ENCODE measurements around the gene ANKRD31. TPM values are rescaled to one million over a fixed set of nuclear protein-coding genes. Genes with fewer than 3 reads are reported as not detected.

ANKRD31 gene
- total RNA-seq, 1 experiment from 2014 or later = 0.15 TPM

- intact Hi-C loops (cut with micrococcal nuclease; ENCODE audit: unreplicated experiment) = no loop called here
- Histone ChIP-seq H3K27ac (ENCODE audit: low read depth, low read length, poor library complexity, severe bottlenecking) (no peak overlapping the region), H3K4me3 (ENCODE audit: low read depth, low read length, poor library complexity, severe bottlenecking) (no peak overlapping the region), H3K27me3 (replicated peaks; ENCODE audit: insufficient read depth, low read depth, low read length, poor library complexity) (no peaks in the 10 kb centered on the region), H3K9me3 (ENCODE audit: low read depth, low read length, poor library complexity, severe bottlenecking) (no peaks in the 10 kb centered on the region), H3K4me1 (ENCODE audit: insufficient read depth, low read length, poor library complexity, severe bottlenecking) (no peaks in the 10 kb centered on the region), H3K36me3 (ENCODE audit: insufficient read depth, low read length, poor library complexity, severe bottlenecking) (no peaks in the 10 kb centered on the region)
- TF ChIP-seq, protein P1, sequence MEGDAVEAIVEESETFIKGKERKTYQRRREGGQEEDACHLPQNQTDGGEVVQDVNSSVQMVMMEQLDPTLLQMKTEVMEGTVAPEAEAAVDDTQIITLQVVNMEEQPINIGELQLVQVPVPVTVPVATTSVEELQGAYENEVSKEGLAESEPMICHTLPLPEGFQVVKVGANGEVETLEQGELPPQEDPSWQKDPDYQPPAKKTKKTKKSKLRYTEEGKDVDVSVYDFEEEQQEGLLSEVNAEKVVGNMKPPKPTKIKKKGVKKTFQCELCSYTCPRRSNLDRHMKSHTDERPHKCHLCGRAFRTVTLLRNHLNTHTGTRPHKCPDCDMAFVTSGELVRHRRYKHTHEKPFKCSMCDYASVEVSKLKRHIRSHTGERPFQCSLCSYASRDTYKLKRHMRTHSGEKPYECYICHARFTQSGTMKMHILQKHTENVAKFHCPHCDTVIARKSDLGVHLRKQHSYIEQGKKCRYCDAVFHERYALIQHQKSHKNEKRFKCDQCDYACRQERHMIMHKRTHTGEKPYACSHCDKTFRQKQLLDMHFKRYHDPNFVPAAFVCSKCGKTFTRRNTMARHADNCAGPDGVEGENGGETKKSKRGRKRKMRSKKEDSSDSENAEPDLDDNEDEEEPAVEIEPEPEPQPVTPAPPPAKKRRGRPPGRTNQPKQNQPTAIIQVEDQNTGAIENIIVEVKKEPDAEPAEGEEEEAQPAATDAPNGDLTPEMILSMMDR (conservative IDR thresholded peaks at IDR 0.05; ENCODE audit: low read depth, low read length) = no peak
- no peak for TF ChIP-seq EZH2 (IDR thresholded peaks at IDR 0.05; ENCODE audit: borderline replicate concordance, low read depth, low read length, poor library complexity, severe bottlenecking)
- no peak for DNase-seq (ENCODE audit: low spot score)
- ChIA-PET POLR2A (ENCODE audit: low non-redundant PET) (interaction anchor here (0.6 kb wide), 1 partner anchor 40 kb away, joined by 3 read pairs; no protein-coding TSS in a partner anchor), CTCF (no interaction called here)
- no TSS peak for BruUV-seq (replicated peaks)
Observed at GRCh38 chr5:75242067-75242466, 5.4 kb upstream of the ANKRD31 start.

DNA sequence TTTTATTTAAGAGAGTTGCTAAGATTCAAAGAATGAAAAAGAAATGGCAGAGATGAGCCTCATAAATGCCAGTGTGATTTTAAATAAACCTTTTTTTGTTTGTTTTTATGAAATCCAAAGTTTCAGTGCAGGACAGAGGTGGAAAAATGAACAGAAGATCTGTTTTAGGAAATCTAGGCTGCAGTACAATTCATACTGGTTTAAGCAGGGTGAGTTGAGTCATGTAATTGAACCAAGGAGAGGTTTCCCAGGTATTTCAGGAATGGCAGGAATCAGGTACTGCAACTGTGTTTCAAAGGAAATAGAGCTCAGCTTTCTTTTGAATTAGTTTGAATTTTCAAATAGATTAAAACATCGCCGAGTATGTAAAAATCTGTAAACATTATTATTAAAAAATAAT, 3.0 kb upstream of the ANKRD31 start:
- no peak overlapping the region for H3K4me3 ChIP-seq (ENCODE audit: low read depth, low read length, poor library complexity, severe bottlenecking)
- H3K36me3 ChIP-seq (ENCODE audit: insufficient read depth, low read length, poor library complexity, severe bottlenecking) = no peaks in the 10 kb centered on the region
- intact Hi-C loops (cut with micrococcal nuclease; ENCODE audit: unreplicated experiment) = loop anchor here (5.0 kb wide), 1 partner anchor 192 kb away; no protein-coding TSS in a partner anchor
- TF ChIP-seq, protein P1 (conservative IDR thresholded peaks at IDR 0.05; ENCODE audit: low read depth, low read length) = no peak
- TF ChIP-seq EZH2 (IDR thresholded peaks at IDR 0.05; ENCODE audit: borderline replicate concordance, low read depth, low read length, poor library complexity, severe bottlenecking) = no peak
- DNase-seq (ENCODE audit: low spot score) = no peak
- BruUV-seq (replicated peaks) = no TSS peak
- CTCF ChIA-PET = no interaction called here
- H3K9me3 ChIP-seq (ENCODE audit: low read depth, low read length, poor library complexity, severe bottlenecking) = no peaks in the 10 kb centered on the region
- no peaks in the 10 kb centered on the region for H3K27me3 ChIP-seq (replicated peaks; ENCODE audit: insufficient read depth, low read depth, low read length, poor library complexity)
- H3K4me1 ChIP-seq (ENCODE audit: insufficient read depth, low read length, poor library complexity, severe bottlenecking) = no peaks in the 10 kb centered on the region
- H3K27ac ChIP-seq (ENCODE audit: low read depth, low read length, poor library complexity, severe bottlenecking) = no peak overlapping the region
- POLR2A ChIA-PET (ENCODE audit: low non-redundant PET) = no interaction called here

GRCh38 chr5:75235711-75236110, 967 bp downstream of the ANKRD31 start:
- POLR2A ChIA-PET (ENCODE audit: low non-redundant PET) = no interaction called here

More at GRCh38 chr5:75235711-75236110, 967 bp downstream of the ANKRD31 start:
- intact Hi-C loops (cut with micrococcal nuclease; ENCODE audit: unreplicated experiment) = loop anchor here (5.0 kb wide), 1 partner anchor 188 kb away; no protein-coding TSS in a partner anchor
- Histone ChIP-seq H3K4me3 (ENCODE audit: low read depth, low read length, poor library complexity, severe bottlenecking) (no peak overlapping the region), H3K9me3 (ENCODE audit: low read depth, low read length, poor library complexity, severe bottlenecking) (no peaks in the 10 kb centered on the region), H3K27me3 (replicated peaks; ENCODE audit: insufficient read depth, low read depth, low read length, poor library complexity) (no peaks in the 10 kb centered on the region), H3K4me1 (ENCODE audit: insufficient read depth, low read length, poor library complexity, severe bottlenecking) (no peaks in the 10 kb centered on the region), H3K36me3 (ENCODE audit: insufficient read depth, low read length, poor library complexity, severe bottlenecking) (no peaks in the 10 kb centered on the region), H3K27ac (ENCODE audit: low read depth, low read length, poor library complexity, severe bottlenecking) (no peak overlapping the region)
- TF ChIP-seq, protein P1 (conservative IDR thresholded peaks at IDR 0.05; ENCODE audit: low read depth, low read length) = no peak
- TF ChIP-seq EZH2 (IDR thresholded peaks at IDR 0.05; ENCODE audit: borderline replicate concordance, low read depth, low read length, poor library complexity, severe bottlenecking) = no peak
- CTCF ChIA-PET = interaction anchor here (0.6 kb wide), 1 partner anchor 101 kb away, joined by 11 read pairs; no protein-coding TSS in a partner anchor
- no TSS peak for BruUV-seq (replicated peaks)
- DNase-seq (ENCODE audit: low spot score) = no peak

Measured in A673 (cell line).